OCI-LY3 (cell line): ENCODE measurements around the gene CLCN3.
"Not testable (repeated sequence)": the region's sequence is repeated elsewhere in the genome, so short reads cannot be mapped to it uniquely, and the experiment has no call there.

ENCODE experiments used
- H2AFZ ChIP-seq: fragments of 200-600, 300-600 bp; shearing (Covaris generic); 2 replicates; pipeline ENCODE4 v1.6.0; 2014; ENCODE audit warnings: antibody characterized with exemption, low read depth, low read length
- H3K27ac ChIP-seq: fragments of 200-600, 300-600 bp; sonication (generic); 2 replicates; pipeline ENCODE4 v1.5.1; 2014; ENCODE audit warnings: mild to moderate bottlenecking, low read length, moderate library complexity, mixed read lengths
- H3K27me3 ChIP-seq: fragments of 200-600, 300-600 bp; sonication (generic); 2 replicates; pipeline ENCODE4 v1.6.1; 2014; ENCODE audit warnings: low read depth, low read length, mixed read lengths
- H3K36me3 ChIP-seq: fragments of 200-600, 300-600 bp; sonication (generic); replicated peaks from 2 replicates; pipeline ENCODE3; 2014; ENCODE audit warnings: low read depth, low read length, mixed read lengths
- H3K4me1 ChIP-seq: fragments of 300-600, 200-600 bp; sonication (generic); 2 replicates; pipeline ENCODE4 v1.6.1; 2014; ENCODE audit warnings: low read length, mixed read lengths
- H3K4me2 ChIP-seq: fragments of 200-600, 300-600 bp; sonication (generic); 2 replicates; pipeline ENCODE4 v1.6.1; 2014; ENCODE audit warnings: low read length, mixed read lengths
- H3K4me3 ChIP-seq: fragments of 300-600, 200-600 bp; sonication (generic); 2 replicates; pipeline ENCODE4 v1.5.1; 2014; ENCODE audit warnings: antibody characterized with exemption, mild to moderate bottlenecking, low read length, moderate library complexity
- H3K79me2 ChIP-seq: fragments of 300-600, 200-600 bp; shearing (Covaris generic); 2 replicates; pipeline ENCODE4 v1.6.1; 2014; ENCODE audit warnings: mild to moderate bottlenecking, low read length, mixed read lengths
- H3K9ac ChIP-seq: fragments of 300-600, 200-600 bp; shearing (Covaris generic); 2 replicates; pipeline ENCODE4 v1.6.0; 2014; ENCODE audit warnings: mild to moderate bottlenecking, low read length, moderate library complexity
- H3K9me3 ChIP-seq: fragments of 200-600, 300-600 bp; shearing (Covaris generic); 2 replicates; pipeline ENCODE4 v1.6.1; 2014; ENCODE audit warnings: low read length, mixed read lengths; ENCODE audit not compliant: insufficient read depth
- H4K20me1 ChIP-seq: fragments of 200-600, 300-600 bp; sonication (generic); 2 replicates; pipeline ENCODE4 v1.6.1; 2016; ENCODE audit warnings: low read length, mixed read lengths; ENCODE audit not compliant: insufficient read depth
- EZH2phosphoT487 ChIP-seq: fragments of 200-600 bp; shearing (Covaris generic); IDR thresholded peaks from 2 replicates; pipeline ENCODE4 v1.6.1; 2018; ENCODE audit warnings: antibody characterized with exemption, mixed run types, low read depth
- TF ChIP-seq, protein P1 (sequence below): fragments of 200-600, 300-600 bp; sonication (generic); IDR thresholded peaks from 2 replicates; pipeline ENCODE4 v1.5.1; 2014; ENCODE audit warnings: antibody characterized with exemption, low read length, low read depth

CLCN3 gene

DNA sequence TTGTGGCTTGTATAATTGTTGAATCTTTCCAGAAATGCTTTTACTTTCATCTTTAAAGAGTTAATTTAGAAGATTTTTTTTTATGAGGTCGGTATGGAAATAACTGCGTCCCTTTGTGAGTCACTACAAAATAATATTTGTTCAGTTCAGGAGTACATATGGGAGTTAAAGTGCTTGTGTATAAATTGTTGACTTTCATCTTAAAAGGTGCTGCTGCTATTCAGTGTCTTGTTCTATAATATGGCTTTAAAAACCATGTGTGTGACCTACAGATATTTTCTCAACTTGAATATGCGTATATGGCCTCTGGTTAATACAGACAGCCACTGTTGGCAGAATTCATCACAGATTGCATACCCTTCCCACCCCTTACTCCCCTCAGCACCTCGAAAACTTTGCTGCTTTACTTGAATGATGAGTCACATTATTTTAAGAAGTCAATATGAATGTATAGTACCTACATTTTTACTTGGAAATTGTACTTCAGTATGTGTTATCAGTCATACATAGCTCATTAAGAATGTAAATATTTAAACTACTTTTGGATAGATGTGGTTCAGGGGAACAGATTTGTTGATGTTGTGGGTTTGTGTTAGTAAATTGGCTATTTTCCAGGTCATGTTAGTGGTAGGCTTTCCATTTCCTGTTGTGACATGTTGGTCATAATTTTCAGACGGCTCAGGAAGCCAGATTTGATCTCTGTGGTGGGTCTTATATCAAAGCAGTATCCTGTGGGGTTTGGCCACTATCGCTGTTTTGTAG lies 1.5 kb downstream of the CLCN3 start:
- Histone ChIP-seq H3K79me2 (peaks cover 64% of the 10 kb centered on the region), H3K4me3 (peak overlapping the region; percentile 83), H3K4me2 (peak overlapping the region; percentile 94), H3K27ac (no peak overlapping the region), H2AFZ (no peak overlapping the region), H3K9me3 (no peaks in the 10 kb centered on the region), H3K4me1 (peaks cover 16% of the 10 kb centered on the region), H3K36me3 (no peaks in the 10 kb centered on the region), H3K9ac (peak overlapping the region; percentile 91), H4K20me1 (peaks cover 20% of the 10 kb centered on the region; the same call in 1 of the 2 replicates), H3K27me3 (no peaks in the 10 kb centered on the region)
- TF ChIP-seq EZH2phosphoT487, result no peak
- TF ChIP-seq, protein P1, sequence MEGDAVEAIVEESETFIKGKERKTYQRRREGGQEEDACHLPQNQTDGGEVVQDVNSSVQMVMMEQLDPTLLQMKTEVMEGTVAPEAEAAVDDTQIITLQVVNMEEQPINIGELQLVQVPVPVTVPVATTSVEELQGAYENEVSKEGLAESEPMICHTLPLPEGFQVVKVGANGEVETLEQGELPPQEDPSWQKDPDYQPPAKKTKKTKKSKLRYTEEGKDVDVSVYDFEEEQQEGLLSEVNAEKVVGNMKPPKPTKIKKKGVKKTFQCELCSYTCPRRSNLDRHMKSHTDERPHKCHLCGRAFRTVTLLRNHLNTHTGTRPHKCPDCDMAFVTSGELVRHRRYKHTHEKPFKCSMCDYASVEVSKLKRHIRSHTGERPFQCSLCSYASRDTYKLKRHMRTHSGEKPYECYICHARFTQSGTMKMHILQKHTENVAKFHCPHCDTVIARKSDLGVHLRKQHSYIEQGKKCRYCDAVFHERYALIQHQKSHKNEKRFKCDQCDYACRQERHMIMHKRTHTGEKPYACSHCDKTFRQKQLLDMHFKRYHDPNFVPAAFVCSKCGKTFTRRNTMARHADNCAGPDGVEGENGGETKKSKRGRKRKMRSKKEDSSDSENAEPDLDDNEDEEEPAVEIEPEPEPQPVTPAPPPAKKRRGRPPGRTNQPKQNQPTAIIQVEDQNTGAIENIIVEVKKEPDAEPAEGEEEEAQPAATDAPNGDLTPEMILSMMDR, result no peak

- Histone ChIP-seq H4K20me1 (peaks cover 25% of the 10 kb centered on the region), H3K4me2 (peak overlapping the region; percentile 94), H3K9ac (peak overlapping the region; percentile 91; the same call in 1 of the 2 replicates), H3K4me1 (peaks cover 19% of the 10 kb centered on the region), H3K4me3 (peak overlapping the region; percentile 83), H3K79me2 (peaks cover 70% of the 10 kb centered on the region), H3K9me3 (no peaks in the 10 kb centered on the region), H3K36me3 (no peaks in the 10 kb centered on the region), H3K27me3 (no peaks in the 10 kb centered on the region), H2AFZ (no peak overlapping the region), H3K27ac (no peak overlapping the region)
- TF ChIP-seq, protein P1, result no peak
- TF ChIP-seq EZH2phosphoT487, result no peak
These were observed 2.2 kb downstream of the CLCN3 start for GRCh38 chr4:169622566-169622965.

DNA sequence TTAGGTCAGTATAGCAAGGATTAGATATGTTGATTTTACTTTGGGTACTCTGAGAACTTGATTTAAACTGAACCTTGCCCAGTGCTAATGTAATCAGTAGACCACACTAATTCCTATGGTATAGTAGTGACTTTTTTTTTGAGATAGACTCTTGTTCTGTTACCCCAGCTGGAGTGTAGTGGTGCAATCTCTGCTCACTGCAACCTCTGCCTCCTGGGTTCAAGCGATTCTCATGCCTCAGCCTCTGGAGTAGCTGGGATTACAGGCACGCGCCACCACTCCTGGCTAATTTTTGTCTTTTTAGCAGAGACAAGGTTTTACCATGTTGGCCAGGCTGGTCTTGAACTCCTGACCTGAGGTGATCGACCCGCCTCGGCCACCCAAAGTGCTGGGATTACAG lies 3.6 kb downstream of the CLCN3 start:
- H3K4me3 ChIP-seq, H3K27ac ChIP-seq, H3K9me3 ChIP-seq, H3K4me2 ChIP-seq, H3K36me3 ChIP-seq, H2AFZ ChIP-seq, H3K27me3 ChIP-seq, H3K9ac ChIP-seq: not testable (repeated sequence)
- H3K79me2 ChIP-seq, result peaks cover 79% of the 10 kb centered on the region
- H3K4me1 ChIP-seq, result peaks cover 18% of the 10 kb centered on the region
- H4K20me1 ChIP-seq, result peaks cover 25% of the 10 kb centered on the region

DNA sequence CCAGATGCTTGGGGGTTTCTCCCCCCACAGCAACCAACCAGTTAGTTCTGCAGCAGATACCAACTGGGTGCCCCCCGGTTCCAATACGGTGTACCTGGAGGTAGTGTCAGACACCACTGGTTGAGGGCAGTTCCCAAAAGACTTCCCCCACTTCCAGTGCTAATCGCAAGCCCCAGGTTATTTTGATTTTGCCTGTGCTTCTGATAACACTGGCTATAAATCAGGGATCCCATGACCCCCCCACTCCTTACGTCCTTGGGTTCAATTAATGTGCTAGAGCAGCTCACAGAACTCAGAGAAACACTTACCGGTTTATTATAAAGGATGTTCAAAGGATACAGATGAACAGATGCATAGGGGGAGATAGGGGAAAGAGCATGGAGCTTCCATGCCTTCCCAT lies 5.5 kb downstream of the CLCN3 start:
- H3K4me3 ChIP-seq, result no peak overlapping the region
- H3K79me2 ChIP-seq, result peaks cover 76% of the 10 kb centered on the region
- TF ChIP-seq, protein P1, result no peak
- no peak for TF ChIP-seq EZH2phosphoT487
- H3K9ac ChIP-seq, result no peak overlapping the region
- H3K9me3 ChIP-seq, result no peaks in the 10 kb centered on the region
- no peaks in the 10 kb centered on the region for H3K36me3 ChIP-seq
- H3K27me3 ChIP-seq, result no peaks in the 10 kb centered on the region
- H3K27ac ChIP-seq, result no peak overlapping the region
- H4K20me1 ChIP-seq, result peaks cover 25% of the 10 kb centered on the region
- no peak overlapping the region for H2AFZ ChIP-seq
- H3K4me2 ChIP-seq, result no peak overlapping the region
- peaks cover 15% of the 10 kb centered on the region for H3K4me1 ChIP-seq
